GM19438 (cell line): ENCODE data around the gene DVL3.
"Not testable (repeated sequence)": the region's sequence is repeated elsewhere in the genome, so short reads cannot be mapped to it uniquely, and the experiment has no call there.

ENCODE experiments used
- ATAC-seq: cut with Tn5 transposase; IDR thresholded peaks from one replicate; pipeline ENCODE4 v1.9.1; 2021; ENCODE audit warnings: low read depth; ENCODE audit not compliant: unreplicated experiment

The DVL3 gene

GRCh38 chr3:184154885-184155643 is at the start of gene DVL3:
DVL3 (plus strand) TSS chr3:184155377; CDS start chr3:184155636, 259 bp downstream.
- ATAC-seq: peak; percentile 66

GRCh38 chr3:184110316-184110725 is 44.9 kb upstream of the DVL3 start:
- ATAC-seq: no peak

GRCh38 chr3:184116017-184116416 is 39.2 kb upstream of the DVL3 start:
- no peak for ATAC-seq

- ATAC-seq: no peak
Measured at GRCh38 chr3:184117636-184118035, 37.5 kb upstream of the DVL3 start.

GRCh38 chr3:184121031-184121430 is 34.1 kb upstream of the DVL3 start:
- not testable (repeated sequence) for ATAC-seq

- no peak for ATAC-seq
Measured at GRCh38 chr3:184126006-184126405, 29.2 kb upstream of the DVL3 start.

- no peak for ATAC-seq
Measured at GRCh38 chr3:184129012-184129411, 26.2 kb upstream of the DVL3 start.

- no peak for ATAC-seq
Measured at GRCh38 chr3:184132945-184133344, 22.2 kb upstream of the DVL3 start.

GRCh38 chr3:184133840-184134745 is 21.1 kb upstream of the DVL3 start:
- peak; percentile 49 for ATAC-seq

- peak; percentile 13 for ATAC-seq
Measured at GRCh38 chr3:184134746-184135148, 20.4 kb upstream of the DVL3 start.

GRCh38 chr3:184135149-184135910 is 19.8 kb upstream of the DVL3 start, which contains the start of gene EIF2B5:
EIF2B5 (plus strand) TSS chr3:184135358; CDS start chr3:184135386, 28 bp downstream.
- ATAC-seq: peak; percentile 86

- ATAC-seq: no peak
Measured at GRCh38 chr3:184135911-184136260, 19.3 kb upstream of the DVL3 start.

GRCh38 chr3:184140436-184140835 is 14.7 kb upstream of the DVL3 start:
- ATAC-seq: no peak

GRCh38 chr3:184142199-184142598 is 13.0 kb upstream of the DVL3 start:
- ATAC-seq: no peak

GRCh38 chr3:184143327-184143726 is 11.8 kb upstream of the DVL3 start:
- no peak for ATAC-seq

- ATAC-seq: no peak
Measured at GRCh38 chr3:184144505-184144904, 10.7 kb upstream of the DVL3 start.

- no peak for ATAC-seq
Measured at GRCh38 chr3:184145111-184145524, 10.1 kb upstream of the DVL3 start.

GRCh38 chr3:184145751-184146270 is 9.4 kb upstream of the DVL3 start:
- ATAC-seq: no peak

GRCh38 chr3:184148076-184148475 is 7.1 kb upstream of the DVL3 start:
- no peak for ATAC-seq

- no peak for ATAC-seq
Measured at GRCh38 chr3:184149123-184149522, 6.1 kb upstream of the DVL3 start.
